ENCODE data around the gene AIMP1.

Gene AIMP1

GRCh38 chr4:106294062-106294461, 22.3 kb upstream of the AIMP1 start:
- H3K36me3 Mint-ChIP-seq (ENCODE audit: low read depth): peaks cover 55% of the 10 kb centered on the region
- no peaks in the 10 kb centered on the region for H3K4me1 Mint-ChIP-seq
- no peak overlapping the region for H3K27ac Mint-ChIP-seq
- H3K4me3 Mint-ChIP-seq: no peak overlapping the region
- H3K9me3 Mint-ChIP-seq: no peaks in the 10 kb centered on the region
- H3K27me3 Mint-ChIP-seq (ENCODE audit: low read depth): no peaks in the 10 kb centered on the region
- TF ChIP-seq CTCF (IDR thresholded peaks at IDR 0.05; ENCODE audit: unreplicated experiment in 3 of 3): no peak

- H3K4me3 Mint-ChIP-seq: peak overlapping the region in 1 of 3 experiments; percentile 2
- no peaks in the 10 kb centered on the region for H3K9me3 Mint-ChIP-seq
- peaks cover 54% of the 10 kb centered on the region for H3K36me3 Mint-ChIP-seq (ENCODE audit: low read depth)
- H3K27me3 Mint-ChIP-seq (ENCODE audit: low read depth): no peaks in the 10 kb centered on the region
- no peaks in the 10 kb centered on the region for H3K4me1 Mint-ChIP-seq
- H3K27ac Mint-ChIP-seq: peak overlapping the region; percentile 23 to 78 (median 24)
- TF ChIP-seq CTCF (IDR thresholded peaks at IDR 0.05; ENCODE audit: unreplicated experiment in 3 of 3): no peak
Observed at GRCh38 chr4:106297245-106298035, 18.9 kb upstream of the AIMP1 start.

GRCh38 chr4:106299977-106300376, 16.4 kb upstream of the AIMP1 start:
- Mint-ChIP-seq H3K36me3 (ENCODE audit: low read depth) (peaks cover 51% of the 10 kb centered on the region), H3K9me3 (no peaks in the 10 kb centered on the region), H3K27me3 (ENCODE audit: low read depth) (no peaks in the 10 kb centered on the region), H3K4me3 (no peak overlapping the region), H3K27ac (no peak overlapping the region), H3K4me1 (no peaks in the 10 kb centered on the region)
- no peak for TF ChIP-seq CTCF (IDR thresholded peaks at IDR 0.05; ENCODE audit: unreplicated experiment in 3 of 3)

- Mint-ChIP-seq H3K27ac (no peak overlapping the region), H3K36me3 (ENCODE audit: low read depth) (peaks cover 42% of the 10 kb centered on the region), H3K4me1 (no peaks in the 10 kb centered on the region), H3K9me3 (no peaks in the 10 kb centered on the region), H3K4me3 (no peak overlapping the region), H3K27me3 (ENCODE audit: low read depth) (no peaks in the 10 kb centered on the region)
- no peak for TF ChIP-seq CTCF (IDR thresholded peaks at IDR 0.05; ENCODE audit: unreplicated experiment in 3 of 3)
Observed at GRCh38 chr4:106301393-106302061, 14.8 kb upstream of the AIMP1 start.

GRCh38 chr4:106302062-106302438, 14.3 kb upstream of the AIMP1 start:
- no peak overlapping the region for H3K4me3 Mint-ChIP-seq
- peaks cover 45% of the 10 kb centered on the region for H3K36me3 Mint-ChIP-seq (ENCODE audit: low read depth)
- no peaks in the 10 kb centered on the region for H3K27me3 Mint-ChIP-seq (ENCODE audit: low read depth)
- no peaks in the 10 kb centered on the region for H3K9me3 Mint-ChIP-seq
- no peak overlapping the region for H3K27ac Mint-ChIP-seq
- no peak for TF ChIP-seq CTCF (IDR thresholded peaks at IDR 0.05; ENCODE audit: unreplicated experiment in 3 of 3)
- no peaks in the 10 kb centered on the region for H3K4me1 Mint-ChIP-seq

Measured in nephron (organoid).